HEK293T (cell line): ENCODE data around the gene RPRD1B.

Source experiments
- SP1 ChIP-seq: fragments of 450-650 bp; IDR thresholded peaks from 2 replicates; pipeline ENCODE4 v1.6.1; 2017
- TF ChIP-seq, protein P1 (sequence below): fragments of 450-650 bp; IDR thresholded peaks from 2 replicates; pipeline ENCODE4 v1.6.1; 2016

DNA sequence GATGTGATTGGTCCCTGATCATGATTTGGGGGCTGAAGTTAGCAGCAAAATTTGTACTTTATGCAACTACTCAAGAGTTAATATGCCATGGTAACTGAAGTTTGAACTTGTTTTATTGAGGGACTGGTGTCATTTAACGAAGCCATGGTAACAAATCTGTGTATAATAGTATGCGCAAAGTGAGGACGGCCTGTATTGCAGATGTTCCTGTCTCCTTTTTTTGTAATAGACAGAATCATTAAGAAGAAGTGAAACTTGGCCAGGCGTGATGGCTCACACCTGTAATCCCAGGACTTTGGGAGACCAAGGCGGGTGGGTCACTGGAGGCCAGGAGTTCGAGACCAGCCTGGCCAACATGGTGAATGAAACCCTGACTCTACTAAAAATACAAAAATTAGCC lies 22.3 kb downstream of the RPRD1B start:
- TF ChIP-seq SP1, result no peak
- TF ChIP-seq, protein P1, sequence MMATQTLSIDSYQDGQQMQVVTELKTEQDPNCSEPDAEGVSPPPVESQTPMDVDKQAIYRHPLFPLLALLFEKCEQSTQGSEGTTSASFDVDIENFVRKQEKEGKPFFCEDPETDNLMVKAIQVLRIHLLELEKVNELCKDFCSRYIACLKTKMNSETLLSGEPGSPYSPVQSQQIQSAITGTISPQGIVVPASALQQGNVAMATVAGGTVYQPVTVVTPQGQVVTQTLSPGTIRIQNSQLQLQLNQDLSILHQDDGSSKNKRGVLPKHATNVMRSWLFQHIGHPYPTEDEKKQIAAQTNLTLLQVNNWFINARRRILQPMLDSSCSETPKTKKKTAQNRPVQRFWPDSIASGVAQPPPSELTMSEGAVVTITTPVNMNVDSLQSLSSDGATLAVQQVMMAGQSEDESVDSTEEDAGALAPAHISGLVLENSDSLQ, result no peak
